ENCODE measurements around the gene SYK.
A peak's percentile ranks its signal among the peaks of the same experiment; 100 is the strongest.

Gene SYK

GRCh38 chr9:90893706-90894105, 92.1 kb downstream of the SYK start (continued):
- TF ChIP-seq REST (tag by site-specific recombination; IDR thresholded peaks at IDR 0.05) (no peak), ZNF549 (tag by site-specific recombination; IDR thresholded peaks at IDR 0.05) (no peak), ZNF174 (tag by site-specific recombination; IDR thresholded peaks at IDR 0.05) (no peak), KLF9 (tag by site-specific recombination; IDR thresholded peaks at IDR 0.05; ENCODE audit: low read depth) (no peak)

GRCh38 chr9:90894986-90895687, 93.5 kb downstream of the SYK start:
- H3K27ac ChIP-seq (ENCODE audit: extremely low read depth, low read depth, low read length) = no peak overlapping the region
- no peak overlapping the region for H3K4me3 ChIP-seq (ENCODE audit: low read depth, low read length)
- ChIA-PET POLR2A (no interaction called here), CTCF (interaction anchor here (0.6 to 2.0 kb wide), 6 partner anchors 10 to 1051 kb away, joined by 3 to 8 read pairs (median 4); no protein-coding TSS in a partner anchor)
- H3K9me3 ChIP-seq (ENCODE audit: control insufficient read depth, insufficient read depth, low read depth, low read length) = no peaks in the 10 kb centered on the region
- TF ChIP-seq ZNF223 (tag by site-specific recombination; IDR thresholded peaks at IDR 0.05) = no peak
- TF ChIP-seq ZNF423 (tag by site-specific recombination; IDR thresholded peaks at IDR 0.05) = peak; percentile 37; the same call in 1 of the 2 replicates
- no peak for TF ChIP-seq ZNF747 (tag by site-specific recombination; IDR thresholded peaks at IDR 0.05)
- no peak for TF ChIP-seq SCRT1 (tag by site-specific recombination; IDR thresholded peaks at IDR 0.05; ENCODE audit: borderline replicate concordance)
- no peaks in the 10 kb centered on the region for H3K4me1 ChIP-seq (ENCODE audit: control insufficient read depth, insufficient read depth, low read length)
- H3K36me3 ChIP-seq (ENCODE audit: control insufficient read depth in 2 of 2, insufficient read depth in 1 of 2, low read length in 2 of 2) = peaks cover 0 to 14% of the 10 kb centered on the region in 2 experiments; a peak in 2 of 3 replicates

- Histone ChIP-seq H3K9me3 (ENCODE audit: control insufficient read depth, insufficient read depth, low read depth, low read length) (no peaks in the 10 kb centered on the region), H3K27ac (ENCODE audit: extremely low read depth, low read depth, low read length) (no peak overlapping the region), H3K4me1 (ENCODE audit: control insufficient read depth, insufficient read depth, low read length) (no peaks in the 10 kb centered on the region), H3K36me3 (ENCODE audit: control insufficient read depth in 2 of 2, insufficient read depth in 1 of 2, low read length in 2 of 2) (peaks cover 0 to 14% of the 10 kb centered on the region in 2 experiments; a peak in 2 of 3 replicates), H3K4me3 (ENCODE audit: low read depth, low read length) (no peak overlapping the region)
- POLR2A ChIA-PET = no interaction called here
- TF ChIP-seq ZNF626 (tag by site-specific recombination; IDR thresholded peaks at IDR 0.05) = no peak
- no peak for TF ChIP-seq BCL11A (tag by site-specific recombination; IDR thresholded peaks at IDR 0.05; ENCODE audit: low read depth)
- TF ChIP-seq ZNF148 (tag by site-specific recombination; IDR thresholded peaks at IDR 0.05; ENCODE audit: borderline replicate concordance) = no peak
- TF ChIP-seq KLF7 (tag by site-specific recombination; IDR thresholded peaks at IDR 0.05; ENCODE audit: borderline replicate concordance) = no peak
- TF ChIP-seq ZNF747 (tag by site-specific recombination; IDR thresholded peaks at IDR 0.05) = no peak
- CTCF ChIA-PET = interaction anchor here (0.6 to 2.0 kb wide), 5 partner anchors 10 to 1050 kb away, joined by 3 to 8 read pairs (median 5); no protein-coding TSS in a partner anchor
Measured at GRCh38 chr9:90895786-90896185, 94.2 kb downstream of the SYK start.

GRCh38 chr9:90896231-90896630, 94.6 kb downstream of the SYK start:
- POLR2A ChIA-PET = no interaction called here
- H3K36me3 ChIP-seq (ENCODE audit: control insufficient read depth in 2 of 2, insufficient read depth in 1 of 2, low read length in 2 of 2) = peaks cover 0 to 14% of the 10 kb centered on the region in 2 experiments; a peak in 2 of 3 replicates
- no peak overlapping the region for H3K27ac ChIP-seq (ENCODE audit: extremely low read depth, low read depth, low read length)
- no peak overlapping the region for H3K4me3 ChIP-seq (ENCODE audit: low read depth, low read length)
- H3K9me3 ChIP-seq (ENCODE audit: control insufficient read depth, insufficient read depth, low read depth, low read length) = no peaks in the 10 kb centered on the region
- CTCF ChIA-PET = interaction anchor here (0.7 to 2.0 kb wide), 3 partner anchors 9 to 1050 kb away, joined by 3 to 8 read pairs (median 6); no protein-coding TSS in a partner anchor
- H3K4me1 ChIP-seq (ENCODE audit: control insufficient read depth, insufficient read depth, low read length) = no peaks in the 10 kb centered on the region
- TF ChIP-seq ZNF140 (tag by site-specific recombination; IDR thresholded peaks at IDR 0.05) (no peak), ZNF629 (tag by site-specific recombination; IDR thresholded peaks at IDR 0.05) (no peak), ZBTB11 (tag by site-specific recombination; conservative IDR thresholded peaks at IDR 0.05; ENCODE audit: low read depth) (no peak), ZFP3 (tag by site-specific recombination; IDR thresholded peaks at IDR 0.05; ENCODE audit: low read depth) (no peak), GLI4 (tag by site-specific recombination; IDR thresholded peaks at IDR 0.05) (no peak), ZSCAN5A (tag by site-specific recombination; IDR thresholded peaks at IDR 0.05) (no peak)

All from HEK293 (cell line).